Liver (tissue), 9 donors: ENCODE data around the gene ZGPAT. TPM values are rescaled to one million over a fixed set of nuclear protein-coding genes. Genes with fewer than 3 reads are reported as not detected.

Source experiments
- DNase-seq: peaks from one replicate; pipeline ENCODE4 v3.0.0-alpha.2; 2017; ENCODE audit warnings: low spot score
- H3K27ac ChIP-seq, 2 donors: one replicate each; pipeline ENCODE4 v1.7.0; 2013; ENCODE audit warnings: inconsistent platforms in 2 of 2, low read length in 2 of 2, control low read depth in 1 of 2, low read depth in 1 of 2, mild to moderate bottlenecking in 1 of 2
- H3K27me3 ChIP-seq, 4 donors: one replicate each; pipeline versions ENCODE4 v1.6.1 to v1.7.0; 2013; ENCODE audit warnings: low read length in 3 of 4, inconsistent platforms in 1 of 4, mild to moderate bottlenecking in 1 of 4, moderate library complexity in 1 of 4; ENCODE audit not compliant: control insufficient read depth in 4 of 4, insufficient read depth in 4 of 4
- H3K36me3 ChIP-seq, 4 donors: one replicate each; pipeline versions ENCODE4 v1.6.1 to v1.7.0; 2013; ENCODE audit warnings: low read length in 3 of 4, mild to moderate bottlenecking in 3 of 4, low read depth in 1 of 4, moderate library complexity in 1 of 4; ENCODE audit not compliant: control insufficient read depth in 4 of 4, insufficient read depth in 3 of 4
- H3K4me1 ChIP-seq, 4 donors: one replicate each; pipeline versions ENCODE4 v1.6.1 to v1.7.0; 2013; ENCODE audit warnings: low read length in 3 of 4, mild to moderate bottlenecking in 3 of 4, moderate library complexity in 1 of 4; ENCODE audit not compliant: control insufficient read depth in 4 of 4, insufficient read depth in 4 of 4
- H3K4me3 ChIP-seq, 3 donors: one replicate each; pipeline versions ENCODE4 v1.6.1 to v1.7.0; 2013; ENCODE audit warnings: low read length in 3 of 3, control low read depth in 1 of 3, low read depth in 1 of 3, mild to moderate bottlenecking in 1 of 3
- H3K9ac ChIP-seq, 2 donors: one replicate each; pipeline ENCODE4 v1.7.0; 2013; ENCODE audit warnings: low read length in 2 of 2, mild to moderate bottlenecking in 2 of 2, moderate library complexity in 2 of 2, control low read depth in 1 of 2, low read depth in 1 of 2
- H3K9me3 ChIP-seq, 4 donors: one replicate each; pipeline versions ENCODE4 v1.6.1 to v1.7.0; 2013; ENCODE audit warnings: low read length in 3 of 4; ENCODE audit not compliant: control insufficient read depth in 4 of 4
- EGR1 ChIP-seq, 2 donors: IDR thresholded peaks; 2 replicates each; pipeline ENCODE4 v1.6.1; 2016 to 2018; ENCODE audit warnings: antibody characterized with exemption in 2 of 2, low read depth in 2 of 2
- FOXA1 ChIP-seq: IDR thresholded peaks from 2 replicates; pipeline ENCODE4 v1.6.1; 2016; ENCODE audit warnings: antibody characterized with exemption
- FOXA2 ChIP-seq: IDR thresholded peaks from 2 replicates; pipeline ENCODE4 v1.6.1; 2016; ENCODE audit warnings: antibody characterized with exemption
- GABPA ChIP-seq, 2 donors: IDR thresholded peaks in 1 of 2; conservative IDR thresholded peaks in 1 of 2; 2 replicates each; pipeline ENCODE4 v1.6.1; 2016; ENCODE audit warnings: antibody characterized with exemption in 2 of 2, mild to moderate bottlenecking in 1 of 2, moderate library complexity in 1 of 2
- HNF4A ChIP-seq, 2 donors: conservative IDR thresholded peaks; 2 replicates each; pipeline ENCODE4 v1.6.1; 2016; ENCODE audit warnings: antibody characterized with exemption in 2 of 2, mild to moderate bottlenecking in 2 of 2
- HNF4G ChIP-seq: IDR thresholded peaks from 2 replicates; pipeline ENCODE4 v1.6.1; 2016; ENCODE audit warnings: antibody characterized with exemption
- JUND ChIP-seq, 2 donors: IDR thresholded peaks; 2 replicates each; pipeline ENCODE4 v1.6.1; 2016; ENCODE audit warnings: antibody characterized with exemption in 2 of 2
- NR2F2 ChIP-seq: IDR thresholded peaks from 2 replicates; pipeline ENCODE4 v1.6.1; 2016; ENCODE audit warnings: antibody characterized with exemption
- RAD21 ChIP-seq, 2 donors: IDR thresholded peaks; 2 replicates each; pipeline ENCODE4 v1.6.1; 2016; ENCODE audit warnings: antibody characterized with exemption in 2 of 2, mild to moderate bottlenecking in 2 of 2
- RXRA ChIP-seq, 2 donors: IDR thresholded peaks; 2 replicates each; pipeline ENCODE4 v1.6.1; 2017 to 2018; ENCODE audit warnings: antibody characterized with exemption in 2 of 2, mild to moderate bottlenecking in 1 of 2
- SP1 ChIP-seq: IDR thresholded peaks from 2 replicates; pipeline ENCODE4 v1.6.1; 2018; ENCODE audit warnings: antibody characterized with exemption, mild to moderate bottlenecking
- TAF1 ChIP-seq: conservative IDR thresholded peaks from 2 replicates; pipeline ENCODE4 v1.6.1; 2016; ENCODE audit warnings: antibody characterized with exemption, mild to moderate bottlenecking
- YY1 ChIP-seq: IDR thresholded peaks from 2 replicates; pipeline ENCODE4 v1.6.1; 2016; ENCODE audit warnings: antibody characterized with exemption, mild to moderate bottlenecking
- WGBS: extraction: QIAGEN DNeasy Blood & Tissue Kit; methylation state at CpG from one replicate; pipeline ENCODE4 v1.1.7; 2013; 5-methylcytosine and 5-hydroxymethylcytosine counted together
- polyA plus RNA-seq, 2 donors: library from polyadenylated mRNA; stranded (reverse) in 1 of 2; unstranded in 1 of 2; fragments of 200-250 nt in 1 of 2; fragments of >200 nt in 1 of 2; fragmentation: Nextera tagmentation in 1 of 2; extraction: Ambion mirVana in 1 of 2; gene quantifications; one replicate each; pipeline versions ENCODE4 v1.2.1 to v1.2.3, GENCODE V29; 2013 to 2015
- total RNA-seq, 2 donors: library from RNA; depleted of rRNA; stranded (reverse); fragments of >200 nt; gene quantifications; one replicate each; pipeline ENCODE4 v1.2.3, GENCODE V29; 2014
- TF ChIP-seq, protein P1 (sequence below): fragments of 150-350 bp; IDR thresholded peaks from 2 replicates; pipeline ENCODE4 v1.5.1; 2017; ENCODE audit warnings: improper control_type of control experiment, low read depth, low read length; ENCODE audit not compliant: missing input control
- TF ChIP-seq, protein P2 (sequence below): IDR thresholded peaks from 2 replicates; pipeline ENCODE4 v1.6.1; 2016; ENCODE audit warnings: antibody characterized with exemption
- TF ChIP-seq, protein P3 (sequence below): IDR thresholded peaks from 2 replicates; pipeline ENCODE4 v1.6.1; 2016; ENCODE audit warnings: antibody characterized with exemption
- TF ChIP-seq, protein P4 (sequence below): IDR thresholded peaks from 2 replicates; pipeline ENCODE4 v1.6.1; 2016; ENCODE audit warnings: antibody characterized with exemption, mild to moderate bottlenecking
- donor health status: healthy.
- donor health status: healthy.
- donor health status: healthy.
- donor health status: healthy.
- donor health status: healthy.

Gene ZGPAT
- total and polyA plus RNA-seq, 4 donors: 10.3 to 90.5 (median 20.5) TPM

DNA sequence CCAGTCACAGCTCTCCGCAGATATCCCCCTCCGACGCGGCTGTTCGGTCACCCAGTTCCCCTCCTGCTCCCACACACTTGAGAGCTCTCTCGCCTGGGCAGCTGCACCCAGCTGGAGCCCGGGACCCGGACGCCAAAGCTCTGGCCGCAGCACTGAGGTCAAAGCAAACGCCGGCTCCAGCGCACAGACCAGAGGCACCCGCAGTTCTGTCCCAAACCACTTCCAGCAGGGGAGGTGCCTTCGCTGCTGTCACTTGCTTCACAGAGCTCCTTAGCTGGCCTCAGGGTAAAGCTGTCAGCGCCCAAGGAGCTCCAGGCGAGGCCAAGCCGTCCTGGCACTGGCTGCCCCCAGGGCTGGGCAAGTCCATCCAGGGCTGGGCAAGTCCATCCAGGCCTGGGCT lies 59.6 kb downstream of the ZGPAT start:
- Histone ChIP-seq H3K4me1 (no peaks in the 10 kb centered on the region), H3K36me3 (no peaks in the 10 kb centered on the region), H3K4me3 (no peak overlapping the region), H3K9ac (no peak overlapping the region), H3K9me3 (no peaks in the 10 kb centered on the region), H3K27me3 (no peaks in the 10 kb centered on the region), H3K27ac (no peak overlapping the region)
- no peak for TF ChIP-seq GABPA (IDR thresholded peaks at IDR 0.05 in 1 of 2, conservative IDR thresholded peaks at IDR 0.05 in 1 of 2)
- TF ChIP-seq, protein P1, sequence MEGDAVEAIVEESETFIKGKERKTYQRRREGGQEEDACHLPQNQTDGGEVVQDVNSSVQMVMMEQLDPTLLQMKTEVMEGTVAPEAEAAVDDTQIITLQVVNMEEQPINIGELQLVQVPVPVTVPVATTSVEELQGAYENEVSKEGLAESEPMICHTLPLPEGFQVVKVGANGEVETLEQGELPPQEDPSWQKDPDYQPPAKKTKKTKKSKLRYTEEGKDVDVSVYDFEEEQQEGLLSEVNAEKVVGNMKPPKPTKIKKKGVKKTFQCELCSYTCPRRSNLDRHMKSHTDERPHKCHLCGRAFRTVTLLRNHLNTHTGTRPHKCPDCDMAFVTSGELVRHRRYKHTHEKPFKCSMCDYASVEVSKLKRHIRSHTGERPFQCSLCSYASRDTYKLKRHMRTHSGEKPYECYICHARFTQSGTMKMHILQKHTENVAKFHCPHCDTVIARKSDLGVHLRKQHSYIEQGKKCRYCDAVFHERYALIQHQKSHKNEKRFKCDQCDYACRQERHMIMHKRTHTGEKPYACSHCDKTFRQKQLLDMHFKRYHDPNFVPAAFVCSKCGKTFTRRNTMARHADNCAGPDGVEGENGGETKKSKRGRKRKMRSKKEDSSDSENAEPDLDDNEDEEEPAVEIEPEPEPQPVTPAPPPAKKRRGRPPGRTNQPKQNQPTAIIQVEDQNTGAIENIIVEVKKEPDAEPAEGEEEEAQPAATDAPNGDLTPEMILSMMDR: no peak
- no peak for TF ChIP-seq FOXA1
- TF ChIP-seq EGR1 (IDR thresholded peaks at IDR 0.05; ENCODE audit: low read depth in 2 of 2): no peak
- no peak for TF ChIP-seq FOXA2
- no peak for TF ChIP-seq TAF1
- TF ChIP-seq RXRA (IDR thresholded peaks at IDR 0.05): no peak
- 84% methylated on average over 18 of the region's 18 CpGs for WGBS
- no peak for DNase-seq

DNA sequence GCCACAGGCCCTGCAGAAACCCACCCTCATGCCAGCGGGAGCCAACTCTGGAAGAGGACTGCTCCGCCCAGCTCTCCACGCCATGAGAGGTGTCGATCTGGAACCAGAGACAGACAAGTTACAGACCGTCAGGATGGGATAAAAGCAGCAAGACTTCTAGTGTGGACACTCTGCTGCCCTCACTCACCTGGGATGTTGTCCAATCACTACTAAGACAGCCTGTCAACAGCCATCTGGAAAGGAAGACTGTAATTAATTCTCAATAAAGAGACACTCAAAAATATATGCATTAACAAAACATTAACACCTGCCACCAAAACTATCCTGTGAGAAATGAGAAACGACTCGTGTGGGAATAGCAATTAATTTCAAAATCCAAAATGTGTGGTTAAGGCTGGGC lies 60.0 kb downstream of the ZGPAT start:
- 93% methylated on average over 7 of the region's 7 CpGs for WGBS
- Histone ChIP-seq H3K9me3 (no peaks in the 10 kb centered on the region), H3K9ac (no peak overlapping the region), H3K27me3 (no peaks in the 10 kb centered on the region), H3K36me3 (no peaks in the 10 kb centered on the region), H3K4me1 (no peaks in the 10 kb centered on the region), H3K27ac (no peak overlapping the region), H3K4me3 (no peak overlapping the region)
- TF ChIP-seq TAF1 (no peak), RXRA (IDR thresholded peaks at IDR 0.05) (no peak), SP1 (no peak), FOXA1 (no peak), NR2F2 (no peak), HNF4A (conservative IDR thresholded peaks at IDR 0.05) (no peak), EGR1 (IDR thresholded peaks at IDR 0.05; ENCODE audit: low read depth in 2 of 2) (no peak), JUND (IDR thresholded peaks at IDR 0.05) (no peak), YY1 (no peak), HNF4G (no peak), RAD21 (IDR thresholded peaks at IDR 0.05) (no peak), GABPA (IDR thresholded peaks at IDR 0.05 in 1 of 2, conservative IDR thresholded peaks at IDR 0.05 in 1 of 2) (no peak)
- TF ChIP-seq, protein P1: no peak
- TF ChIP-seq, protein P2, sequence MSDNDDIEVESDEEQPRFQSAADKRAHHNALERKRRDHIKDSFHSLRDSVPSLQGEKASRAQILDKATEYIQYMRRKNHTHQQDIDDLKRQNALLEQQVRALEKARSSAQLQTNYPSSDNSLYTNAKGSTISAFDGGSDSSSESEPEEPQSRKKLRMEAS: no peak
- TF ChIP-seq, protein P3, sequence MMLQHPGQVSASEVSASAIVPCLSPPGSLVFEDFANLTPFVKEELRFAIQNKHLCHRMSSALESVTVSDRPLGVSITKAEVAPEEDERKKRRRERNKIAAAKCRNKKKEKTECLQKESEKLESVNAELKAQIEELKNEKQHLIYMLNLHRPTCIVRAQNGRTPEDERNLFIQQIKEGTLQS: no peak
- TF ChIP-seq, protein P4, sequence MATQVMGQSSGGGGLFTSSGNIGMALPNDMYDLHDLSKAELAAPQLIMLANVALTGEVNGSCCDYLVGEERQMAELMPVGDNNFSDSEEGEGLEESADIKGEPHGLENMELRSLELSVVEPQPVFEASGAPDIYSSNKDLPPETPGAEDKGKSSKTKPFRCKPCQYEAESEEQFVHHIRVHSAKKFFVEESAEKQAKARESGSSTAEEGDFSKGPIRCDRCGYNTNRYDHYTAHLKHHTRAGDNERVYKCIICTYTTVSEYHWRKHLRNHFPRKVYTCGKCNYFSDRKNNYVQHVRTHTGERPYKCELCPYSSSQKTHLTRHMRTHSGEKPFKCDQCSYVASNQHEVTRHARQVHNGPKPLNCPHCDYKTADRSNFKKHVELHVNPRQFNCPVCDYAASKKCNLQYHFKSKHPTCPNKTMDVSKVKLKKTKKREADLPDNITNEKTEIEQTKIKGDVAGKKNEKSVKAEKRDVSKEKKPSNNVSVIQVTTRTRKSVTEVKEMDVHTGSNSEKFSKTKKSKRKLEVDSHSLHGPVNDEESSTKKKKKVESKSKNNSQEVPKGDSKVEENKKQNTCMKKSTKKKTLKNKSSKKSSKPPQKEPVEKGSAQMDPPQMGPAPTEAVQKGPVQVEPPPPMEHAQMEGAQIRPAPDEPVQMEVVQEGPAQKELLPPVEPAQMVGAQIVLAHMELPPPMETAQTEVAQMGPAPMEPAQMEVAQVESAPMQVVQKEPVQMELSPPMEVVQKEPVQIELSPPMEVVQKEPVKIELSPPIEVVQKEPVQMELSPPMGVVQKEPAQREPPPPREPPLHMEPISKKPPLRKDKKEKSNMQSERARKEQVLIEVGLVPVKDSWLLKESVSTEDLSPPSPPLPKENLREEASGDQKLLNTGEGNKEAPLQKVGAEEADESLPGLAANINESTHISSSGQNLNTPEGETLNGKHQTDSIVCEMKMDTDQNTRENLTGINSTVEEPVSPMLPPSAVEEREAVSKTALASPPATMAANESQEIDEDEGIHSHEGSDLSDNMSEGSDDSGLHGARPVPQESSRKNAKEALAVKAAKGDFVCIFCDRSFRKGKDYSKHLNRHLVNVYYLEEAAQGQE: no peak
- no peak for DNase-seq
